Lower leg skin (tissue), 3 donors: ENCODE data around the gene LRP1B.

Experiments
- CTCF ChIP-seq, 3 donors: fragments of 450-650 bp; IDR thresholded peaks; one replicate each; pipeline ENCODE4 v1.5.1; 2016; ENCODE audit warnings: antibody characterized with exemption in 3 of 3, mild to moderate bottlenecking in 3 of 3, moderate library complexity in 2 of 3
- POLR2A ChIP-seq, 2 donors: fragments of 450-650 bp; IDR thresholded peaks; one replicate each; pipeline ENCODE4 v1.6.1; 2016 to 2017; ENCODE audit warnings: antibody characterized with exemption in 2 of 2, mild to moderate bottlenecking in 1 of 2, moderate library complexity in 1 of 2

- TF ChIP-seq POLR2A (IDR thresholded peaks at IDR 0.05) = no peak
- TF ChIP-seq CTCF (IDR thresholded peaks at IDR 0.05) = no peak
Measured at GRCh38 chr2:140791802-140792201, 1339.0 kb downstream of the LRP1B start.
